Testis (tissue), 5 donors: ENCODE data around the gene DAP. TPM values are rescaled to one million over a fixed set of nuclear protein-coding genes. Genes with fewer than 3 reads are reported as not detected.

ENCODE experiments used
- DNase-seq: peaks from one replicate; pipeline ENCODE4 v3.0.0-alpha.2; 2019
- H3K27ac ChIP-seq, 2 donors: fragments of 200-600 bp; sonication (generic); one replicate each; pipeline ENCODE4 v1.5.1; 2019
- H3K27me3 ChIP-seq: fragments of 200-600 bp; sonication (generic); one replicate; pipeline ENCODE4 v1.5.1; 2019
- H3K36me3 ChIP-seq: fragments of 200-600 bp; sonication (generic); one replicate; pipeline ENCODE4 v1.5.1; 2017; ENCODE audit warnings: low read depth; ENCODE audit errors: missing control alignments
- H3K4me1 ChIP-seq: fragments of 200-600 bp; sonication (generic); one replicate; pipeline ENCODE4 v1.5.1; 2019
- H3K4me3 ChIP-seq, 2 donors: fragments of 200-600 bp; sonication (generic); one replicate each; pipeline ENCODE4 v1.5.1; 2017 to 2019
- H3K9me3 ChIP-seq: fragments of 200-600 bp; sonication (generic); one replicate; pipeline ENCODE4 v1.5.1; 2017
- POLR2A ChIP-seq: fragments of 450-650 bp; IDR thresholded peaks from one replicate; pipeline ENCODE4 v1.6.1; 2017; ENCODE audit warnings: antibody characterized with exemption, mild to moderate bottlenecking, moderate library complexity
- WGBS, 2 donors: methylation state at CpG; one replicate each; pipeline ENCODE4 v1.1.5; 2018; 5-methylcytosine and 5-hydroxymethylcytosine counted together
- intact Hi-C: fragments of 100-400 bp; cut with DNase I; formaldehyde crosslinking; loops from one replicate; pipeline ENCODE4 v1.15.1; 2023; ENCODE audit warnings: low total_unique reads
- long read RNA-seq, 2 donors: transcript quantifications; one replicate each; lab custom pipeline, GENCODE V29; 2026
- polyA plus RNA-seq: library from polyadenylated mRNA; stranded (reverse); fragments of 350-450 nt; fragmentation: Illumina TruSeq; extraction: RNeasy Lipid Tissue Mini Kit (QIAGEN cat#74804); gene quantifications from one replicate; pipeline ENCODE4 v1.2.3, GENCODE V29; 2014; ENCODE audit warnings: low read depth, low replicate concordance; ENCODE audit not compliant: insufficient read depth
- total RNA-seq, 2 donors: library from RNA; depleted of rRNA; stranded (reverse); fragments of >200 nt; gene quantifications; one replicate each; pipeline ENCODE4 v1.2.3, GENCODE V29; 2016
- TF ChIP-seq, protein P1 (sequence below), 3 experiments: fragments of 450-650 bp in 2 of 3; fragments of 200-600 bp in 1 of 3; sonication (generic) in 1 of 3; IDR thresholded peaks; one replicate each; pipeline ENCODE4 v1.5.1; 2016 to 2019; ENCODE audit warnings: antibody characterized with exemption in 3 of 3, mild to moderate bottlenecking in 2 of 3, moderate library complexity in 1 of 3

Gene DAP
- total RNA-seq: 10 to 100 TPM; 46.3 to 48.1 TPM
- 92.2 TPM for polyA plus RNA-seq
- long read RNA-seq, donor 1, transcript DAP-201 (4 exons, 2,339 nt): major isoform, 40 of 41 reads
- long read RNA-seq, donor 1, partial matches to known transcripts: 0 of 41 reads
- long read RNA-seq, donor 1, other reads (novel, unspliced or antisense): 0 of 41 reads
- long read RNA-seq, donor 2, transcript DAP-201 (4 exons, 2,339 nt): major isoform, 30 of 33 reads
- long read RNA-seq, donor 2, partial matches to known transcripts: 0 of 33 reads
- long read RNA-seq, donor 2, other reads (novel, unspliced or antisense): 0 of 33 reads

GRCh38 chr5:10761185-10761932 is at the start of gene DAP:
Gene DAP, minus strand, starts transcription at chr5:10761234. Its CDS starts 166 bp downstream, at chr5:10761068.
- Histone ChIP-seq H3K4me1 (peaks cover 6% of the 10 kb centered on the region), H3K36me3 (no peaks in the 10 kb centered on the region), H3K27me3 (no peaks in the 10 kb centered on the region), H3K27ac (peak within 1 kb of the TSS; percentile 97 to 98), H3K4me3 (peak within 1 kb of the TSS; percentile 67 to 91), H3K9me3 (no peaks in the 10 kb centered on the region)
- TF ChIP-seq POLR2A: no peak
- TF ChIP-seq, protein P1, sequence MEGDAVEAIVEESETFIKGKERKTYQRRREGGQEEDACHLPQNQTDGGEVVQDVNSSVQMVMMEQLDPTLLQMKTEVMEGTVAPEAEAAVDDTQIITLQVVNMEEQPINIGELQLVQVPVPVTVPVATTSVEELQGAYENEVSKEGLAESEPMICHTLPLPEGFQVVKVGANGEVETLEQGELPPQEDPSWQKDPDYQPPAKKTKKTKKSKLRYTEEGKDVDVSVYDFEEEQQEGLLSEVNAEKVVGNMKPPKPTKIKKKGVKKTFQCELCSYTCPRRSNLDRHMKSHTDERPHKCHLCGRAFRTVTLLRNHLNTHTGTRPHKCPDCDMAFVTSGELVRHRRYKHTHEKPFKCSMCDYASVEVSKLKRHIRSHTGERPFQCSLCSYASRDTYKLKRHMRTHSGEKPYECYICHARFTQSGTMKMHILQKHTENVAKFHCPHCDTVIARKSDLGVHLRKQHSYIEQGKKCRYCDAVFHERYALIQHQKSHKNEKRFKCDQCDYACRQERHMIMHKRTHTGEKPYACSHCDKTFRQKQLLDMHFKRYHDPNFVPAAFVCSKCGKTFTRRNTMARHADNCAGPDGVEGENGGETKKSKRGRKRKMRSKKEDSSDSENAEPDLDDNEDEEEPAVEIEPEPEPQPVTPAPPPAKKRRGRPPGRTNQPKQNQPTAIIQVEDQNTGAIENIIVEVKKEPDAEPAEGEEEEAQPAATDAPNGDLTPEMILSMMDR (IDR thresholded peaks at IDR 0.05): no peak
- WGBS, 2 donors: 0 to 1% methylated on average over 31 to 59 of the region's 79 CpGs
- intact Hi-C loops: no loop called here
- peak; percentile 89 for DNase-seq

DNA sequence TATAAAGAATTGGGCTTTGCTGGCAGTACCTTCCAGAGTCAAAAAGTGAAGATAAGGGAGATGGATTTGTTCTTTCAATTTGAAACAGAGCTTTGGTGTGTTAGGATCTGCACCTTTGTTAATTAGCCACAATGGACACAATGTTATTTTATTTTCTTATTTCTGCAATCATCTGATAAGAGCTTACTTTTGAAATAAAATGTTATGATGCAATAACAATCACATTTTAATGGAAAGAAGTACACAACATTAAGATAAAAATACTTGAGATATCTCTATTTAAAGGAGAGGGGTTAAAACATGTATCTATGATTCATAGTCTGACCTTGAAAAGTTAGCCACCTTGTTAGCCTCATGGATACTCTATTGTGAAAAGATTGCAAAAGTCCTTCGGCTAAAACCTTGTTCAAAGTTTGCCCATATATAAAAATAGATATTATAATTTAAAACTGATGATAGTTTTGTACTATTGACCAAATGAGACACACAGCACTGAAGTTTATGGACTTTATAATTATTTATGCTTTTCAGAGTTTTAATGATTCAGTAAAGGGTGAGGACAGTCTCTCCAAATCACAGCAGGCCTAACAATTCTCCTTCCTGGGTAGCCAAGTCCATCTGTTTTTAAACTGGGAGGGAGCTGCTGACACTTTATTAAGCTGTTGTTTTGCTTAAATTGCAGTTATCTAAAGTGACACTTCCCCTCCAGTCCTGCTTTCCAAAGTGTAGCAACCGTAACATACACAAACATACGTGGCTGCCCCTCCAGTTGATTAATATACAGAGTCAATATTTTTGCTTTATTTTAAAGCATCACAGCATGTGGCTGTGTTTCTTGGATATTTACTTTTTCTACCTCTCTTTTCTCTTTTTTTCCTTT is 47.6 kb upstream of the DAP start:
- H3K4me1 ChIP-seq: peaks cover 4% of the 10 kb centered on the region
- H3K4me3 ChIP-seq: no peak overlapping the region
- no peak overlapping the region for H3K27ac ChIP-seq
- H3K36me3 ChIP-seq: no peaks in the 10 kb centered on the region
- no peak for TF ChIP-seq POLR2A
- TF ChIP-seq, protein P1 (IDR thresholded peaks at IDR 0.05): no peak
- intact Hi-C loops: no loop called here
- H3K27me3 ChIP-seq: no peaks in the 10 kb centered on the region
- H3K9me3 ChIP-seq: no peaks in the 10 kb centered on the region
- 41 to 50% methylated on average over 3 of the region's 3 CpGs for WGBS, 2 donors
- no peak for DNase-seq

DNA sequence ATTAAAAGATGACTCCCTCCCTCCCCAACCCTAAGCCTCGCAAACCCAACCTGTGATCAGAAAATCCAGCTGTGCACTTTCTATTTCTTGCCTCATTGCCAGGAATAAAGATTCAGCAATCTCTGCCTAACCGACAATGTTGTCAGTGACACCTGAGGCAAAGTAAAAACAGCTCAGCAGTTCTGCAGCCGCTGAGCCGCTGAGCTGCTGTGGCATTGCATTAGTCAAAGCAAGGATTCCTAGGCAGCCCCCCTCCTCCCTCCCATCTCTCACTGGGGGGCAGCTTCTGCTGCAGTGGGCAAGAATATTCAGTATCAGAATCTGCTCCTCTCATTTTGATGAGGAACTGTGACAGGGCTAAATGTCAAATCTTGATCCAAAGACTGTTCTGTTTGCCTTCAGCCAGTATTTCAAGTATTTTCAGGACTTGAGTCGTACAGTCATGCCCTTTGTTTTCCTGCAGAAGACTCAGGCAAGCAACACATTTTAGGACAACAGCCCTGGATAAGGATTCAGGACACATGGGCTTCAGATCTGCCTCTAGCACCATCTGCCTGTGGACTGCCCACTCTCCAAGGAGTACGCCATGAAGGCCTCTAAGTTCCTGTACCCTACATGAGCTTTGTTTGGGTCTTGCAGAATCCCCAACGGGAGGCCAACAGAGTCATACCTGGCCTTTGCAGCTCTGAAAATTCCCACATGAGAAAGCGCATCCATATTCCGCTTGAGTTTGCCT is 41.1 kb upstream of the DAP start:
- DNase-seq: no peak
- Histone ChIP-seq H3K9me3 (no peaks in the 10 kb centered on the region), H3K27me3 (no peaks in the 10 kb centered on the region), H3K4me3 (no peak overlapping the region), H3K36me3 (no peaks in the 10 kb centered on the region), H3K27ac (no peak overlapping the region), H3K4me1 (no peaks in the 10 kb centered on the region)
- WGBS, 2 donors: 69 to 74% methylated on average over 9 of the region's 9 CpGs
- intact Hi-C loops: no loop called here
- TF ChIP-seq, protein P1 (IDR thresholded peaks at IDR 0.05): no peak
- TF ChIP-seq POLR2A: no peak

DNA sequence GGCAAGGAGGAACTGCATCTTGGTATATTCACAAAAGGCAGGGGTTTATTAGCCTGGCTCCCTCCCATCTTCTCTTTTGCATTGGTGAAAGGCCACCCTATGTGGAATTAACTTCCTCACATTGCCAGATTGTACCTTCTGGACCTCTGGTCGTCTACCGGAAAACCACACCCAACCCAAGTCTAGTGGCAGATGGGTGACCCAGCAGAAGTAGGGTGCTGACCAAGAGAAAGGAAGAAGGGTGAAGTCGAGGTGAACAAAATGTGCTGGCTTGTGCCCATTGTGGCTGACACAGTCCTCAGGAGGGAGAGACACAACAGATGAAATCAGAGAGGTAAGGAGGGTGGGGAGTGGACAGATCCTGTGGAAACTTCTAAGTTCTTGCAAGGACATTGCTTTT is 39.8 kb upstream of the DAP start:
- Histone ChIP-seq H3K4me1 (no peaks in the 10 kb centered on the region), H3K4me3 (no peak overlapping the region), H3K36me3 (no peaks in the 10 kb centered on the region), H3K27ac (no peak overlapping the region), H3K27me3 (no peaks in the 10 kb centered on the region), H3K9me3 (no peaks in the 10 kb centered on the region)
- no peak for DNase-seq
- intact Hi-C loops: no loop called here
- 73 to 93% methylated on average over 3 of the region's 3 CpGs for WGBS, 2 donors
- TF ChIP-seq, protein P1 (IDR thresholded peaks at IDR 0.05): no peak
- TF ChIP-seq POLR2A: no peak
